Omental fat pad (tissue), 4 donors: ENCODE data around the gene SOBP. TPM values are rescaled to one million over a fixed set of nuclear protein-coding genes. Genes with fewer than 3 reads are reported as not detected.

Experiments used
- ATAC-seq: fragments of 150-250 bp; one replicate; pipeline ENCODE4 v1.9.1; 2016; ENCODE audit warnings: mild to moderate bottlenecking, moderate library complexity; ENCODE audit not compliant: low FRiP score
- DNase-seq: peaks from one replicate; pipeline ENCODE4 v3.0.0-alpha.2; 2019; ENCODE audit warnings: low spot score
- CTCF ChIP-seq, 3 donors: fragments of 450-650 bp; IDR thresholded peaks; one replicate each; pipeline ENCODE4 v1.5.1; 2016 to 2017; ENCODE audit warnings: antibody characterized with exemption in 3 of 3, mild to moderate bottlenecking in 3 of 3, moderate library complexity in 2 of 3
- total RNA-seq, 4 donors: library from RNA; depleted of rRNA; stranded (reverse); fragments of >200 nt; gene quantifications; one replicate each; pipeline ENCODE4 v1.1.0, GENCODE V29; 2016

Gene SOBP
- total RNA-seq, 4 donors from 2014 or later = 1.9 to 9.6 (median 4.0) TPM

GRCh38 chr6:107542192-107542668 is 52.3 kb downstream of the SOBP start:
- no peak for ATAC-seq
- DNase-seq = no peak
- TF ChIP-seq CTCF (IDR thresholded peaks at IDR 0.05) = no peak

- no peak for TF ChIP-seq CTCF (IDR thresholded peaks at IDR 0.05)
- ATAC-seq (no peak), DNase-seq (no peak)
These were observed 53.2 kb downstream of the SOBP start for GRCh38 chr6:107543088-107543487.

GRCh38 chr6:107543567-107543966 is 53.6 kb downstream of the SOBP start:
- no peak for TF ChIP-seq CTCF (IDR thresholded peaks at IDR 0.05)
- no peak for ATAC-seq
- DNase-seq = no peak

- no peak for DNase-seq
- TF ChIP-seq CTCF (IDR thresholded peaks at IDR 0.05) = no peak
- no peak for ATAC-seq
These were observed 55.8 kb downstream of the SOBP start for GRCh38 chr6:107545763-107546162.

GRCh38 chr6:107546691-107547450 is 57.0 kb downstream of the SOBP start:
- TF ChIP-seq CTCF (IDR thresholded peaks at IDR 0.05) = no peak
- DNase-seq (no peak), ATAC-seq (no peak)

- ATAC-seq = no peak
- no peak for DNase-seq
- TF ChIP-seq CTCF (IDR thresholded peaks at IDR 0.05) = no peak
These were observed 57.5 kb downstream of the SOBP start for GRCh38 chr6:107547451-107547840.

- no peak for DNase-seq
- no peak for TF ChIP-seq CTCF (IDR thresholded peaks at IDR 0.05)
- ATAC-seq = no peak
These were observed 60.4 kb downstream of the SOBP start for GRCh38 chr6:107550241-107550840.
